Smooth muscle cell (in vitro differentiated cells): ENCODE results near the gene TOPAZ1. TPM values are rescaled to one million over a fixed set of nuclear protein-coding genes. Genes with fewer than 3 reads are reported as not detected.

Experiments
- DNase-seq: peaks from one replicate; lab custom pipeline; 2025; ENCODE audit not compliant: unreplicated experiment; lab: John Stamatoyannopoulos, UW
- H2AFZ ChIP-seq: fragments of 200-600 bp; sonication (generic); 2 replicates; pipeline ENCODE4 v1.6.0; 2016; ENCODE audit warnings: antibody characterized with exemption, low read depth, mild to moderate bottlenecking
- H3F3A ChIP-seq: fragments of 200-600 bp; sonication (generic); 2 replicates; pipeline ENCODE4 v1.6.0; 2017; ENCODE audit warnings: antibody characterized with exemption, low read depth
- H3K27ac ChIP-seq: fragments of 200-600 bp; sonication (generic); 2 replicates; pipeline ENCODE4 v1.5.1; 2016; ENCODE audit warnings: low read depth, mild to moderate bottlenecking
- H3K27me3 ChIP-seq: fragments of 200-600 bp; sonication (generic); 2 replicates; pipeline ENCODE4 v1.6.1; 2016; ENCODE audit warnings: low read depth, mild to moderate bottlenecking
- H3K36me3 ChIP-seq: fragments of 200-600 bp; sonication (generic); 2 replicates; pipeline ENCODE4 v1.5.1; 2016; ENCODE audit warnings: low read depth
- H3K4me1 ChIP-seq: fragments of 200-600 bp; sonication (generic); 2 replicates; pipeline ENCODE4 v1.5.1; 2016; ENCODE audit warnings: low read depth
- H3K4me2 ChIP-seq: fragments of 200-600 bp; sonication (generic); 2 replicates; pipeline ENCODE4 v1.6.0; 2016; ENCODE audit warnings: mild to moderate bottlenecking
- H3K4me3 ChIP-seq: fragments of 200-600 bp; sonication (generic); 2 replicates; pipeline ENCODE4 v1.5.1; 2016; ENCODE audit warnings: mild to moderate bottlenecking
- H3K79me2 ChIP-seq: fragments of 200-600 bp; sonication (generic); 2 replicates; pipeline ENCODE4 v1.6.0; 2016; ENCODE audit warnings: low read depth, mild to moderate bottlenecking
- H3K9ac ChIP-seq: fragments of 200-600 bp; sonication (generic); 2 replicates; pipeline ENCODE4 v1.6.0; 2016; ENCODE audit warnings: low read depth
- H3K9me3 ChIP-seq: fragments of 200-600 bp; sonication (generic); replicated peaks from 2 replicates; pipeline ENCODE4 v1.5.1; 2016; ENCODE audit warnings: low read depth
- H4K20me1 ChIP-seq: fragments of 200-600 bp; sonication (generic); 2 replicates; pipeline ENCODE4 v1.6.0; 2016; ENCODE audit warnings: low read depth
- CTCF ChIP-seq: fragments of 200-600 bp; sonication (generic); IDR thresholded peaks from 2 replicates; pipeline ENCODE4 v1.5.1; 2017; ENCODE audit warnings: borderline replicate concordance, mild to moderate bottlenecking, antibody characterized with exemption; ENCODE audit not compliant: insufficient read depth, poor library complexity, severe bottlenecking
- WGBS: methylation state at CpG from one replicate; pipeline ENCODE4 v1.1.7; 2016; ENCODE audit warnings: low lambda C conversion rate; 5-methylcytosine and 5-hydroxymethylcytosine counted together
- polyA plus RNA-seq: library from polyadenylated mRNA; unstranded; fragments of >200 nt; fragmentation: Nextera tagmentation; extraction: Ambion mirVana; gene quantifications from 2 replicates; pipeline ENCODE4 v1.2.1, GENCODE V29; 2016
- total RNA-seq: library from RNA; depleted of rRNA; stranded (reverse); fragments of >200 nt; gene quantifications from 2 replicates; pipeline ENCODE4 v1.2.3, GENCODE V29; 2014

Gene TOPAZ1
- total and polyA plus RNA-seq, 2 experiments from 2014 or later, result not detected

DNA sequence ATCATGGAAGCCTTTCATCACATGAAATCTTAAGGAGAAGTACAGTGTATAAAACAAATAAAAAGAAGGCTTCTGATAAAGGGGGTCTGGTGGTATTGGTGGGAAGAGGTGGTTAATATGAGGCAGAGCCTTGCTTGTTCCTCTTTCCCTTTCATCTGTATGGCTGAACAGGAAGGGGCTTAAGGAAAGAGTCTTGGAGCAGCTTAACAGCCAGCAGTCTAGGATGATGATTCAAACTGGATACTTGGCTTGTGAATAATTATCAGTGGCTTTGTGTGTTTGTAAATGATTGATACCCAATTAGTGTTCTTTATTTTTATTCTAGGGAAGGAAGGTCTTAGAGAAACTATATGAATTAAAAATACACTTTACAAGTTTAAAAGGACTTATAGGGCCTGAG lies 67.8 kb downstream of the TOPAZ1 start:
- no peak overlapping the region for H3K9ac ChIP-seq
- no peaks in the 10 kb centered on the region for H3F3A ChIP-seq
- no peaks in the 10 kb centered on the region for H3K27me3 ChIP-seq
- H3K79me2 ChIP-seq, result no peaks in the 10 kb centered on the region
- no peaks in the 10 kb centered on the region for H3K9me3 ChIP-seq
- no peak overlapping the region for H3K4me3 ChIP-seq
- H2AFZ ChIP-seq, result peak overlapping the region; percentile 63
- DNase-seq, result no peak
- no peak for TF ChIP-seq CTCF
- peaks cover 7% of the 10 kb centered on the region for H3K4me1 ChIP-seq
- peak overlapping the region; percentile 43 for H3K4me2 ChIP-seq
- no peaks in the 10 kb centered on the region for H4K20me1 ChIP-seq
- no peak overlapping the region for H3K27ac ChIP-seq
- no peaks in the 10 kb centered on the region for H3K36me3 ChIP-seq

- no peak for DNase-seq
- 67% methylated on average over 8 of the region's 8 CpGs for WGBS
These were observed 77.2 kb downstream of the TOPAZ1 start for GRCh38 chr3:44318891-44319311.

GRCh38 chr3:44321335-44321734 lies 79.6 kb downstream of the TOPAZ1 start:
- Histone ChIP-seq H3F3A (no peaks in the 10 kb centered on the region), H3K4me1 (no peaks in the 10 kb centered on the region), H3K9ac (no peak overlapping the region), H3K27ac (no peak overlapping the region), H3K27me3 (no peaks in the 10 kb centered on the region), H3K9me3 (no peaks in the 10 kb centered on the region), H4K20me1 (no peaks in the 10 kb centered on the region), H3K4me3 (no peak overlapping the region), H3K4me2 (no peak overlapping the region), H2AFZ (no peak overlapping the region), H3K79me2 (no peaks in the 10 kb centered on the region), H3K36me3 (no peaks in the 10 kb centered on the region)
- no peak for TF ChIP-seq CTCF
- DNase-seq, result no peak
- WGBS, result 75% methylated on average over 3 of the region's 3 CpGs

More at GRCh38 chr3:44318891-44319311, 77.2 kb downstream of the TOPAZ1 start:
- no peaks in the 10 kb centered on the region for H4K20me1 ChIP-seq
- H3F3A ChIP-seq, result no peaks in the 10 kb centered on the region
- no peaks in the 10 kb centered on the region for H3K79me2 ChIP-seq
- no peaks in the 10 kb centered on the region for H3K36me3 ChIP-seq
- no peak overlapping the region for H3K4me2 ChIP-seq
- no peak overlapping the region for H3K9ac ChIP-seq
- no peak overlapping the region for H3K27ac ChIP-seq
- no peaks in the 10 kb centered on the region for H3K4me1 ChIP-seq
- H2AFZ ChIP-seq, result no peak overlapping the region
- TF ChIP-seq CTCF, result no peak
- no peaks in the 10 kb centered on the region for H3K27me3 ChIP-seq
- no peak overlapping the region for H3K4me3 ChIP-seq
- H3K9me3 ChIP-seq, result no peaks in the 10 kb centered on the region

DNA sequence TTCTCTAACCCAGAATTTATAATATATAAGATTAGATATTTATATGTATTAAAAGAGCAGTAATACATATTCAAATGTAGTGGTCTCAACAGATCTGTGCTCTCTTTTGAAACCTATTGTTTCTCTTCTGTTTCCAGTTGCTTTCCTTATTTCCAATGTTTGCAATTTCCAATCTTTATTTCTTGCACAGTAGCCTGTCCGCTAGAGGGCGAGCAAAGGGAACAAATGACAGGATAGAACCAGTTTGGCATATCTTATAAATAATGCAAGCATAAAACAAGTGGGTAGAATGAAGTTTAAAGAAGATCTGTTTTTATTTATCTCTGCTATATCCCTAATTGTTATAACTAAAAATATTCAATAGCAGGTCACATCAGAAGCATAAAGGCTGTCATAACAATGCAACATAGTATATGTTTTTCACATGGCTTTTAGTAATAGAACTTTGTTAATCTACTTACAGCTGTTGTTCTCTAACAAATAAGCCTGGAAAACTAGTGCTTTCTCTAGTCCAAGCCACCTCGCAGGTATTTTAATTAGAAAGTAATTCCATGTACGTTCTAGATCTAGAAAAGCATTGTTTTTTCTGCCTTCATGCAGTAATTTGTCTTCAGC lies 81.8 kb downstream of the TOPAZ1 start:
- no peaks in the 10 kb centered on the region for H4K20me1 ChIP-seq
- H3K4me3 ChIP-seq, result no peak overlapping the region
- H3K4me2 ChIP-seq, result no peak overlapping the region
- no peak overlapping the region for H3K9ac ChIP-seq
- no peak overlapping the region for H3K27ac ChIP-seq
- H3K79me2 ChIP-seq, result no peaks in the 10 kb centered on the region
- no peaks in the 10 kb centered on the region for H3F3A ChIP-seq
- WGBS, result 4% methylated on average over 4 of the region's 4 CpGs
- H3K9me3 ChIP-seq, result no peaks in the 10 kb centered on the region
- no peaks in the 10 kb centered on the region for H3K36me3 ChIP-seq
- H3K4me1 ChIP-seq, result no peaks in the 10 kb centered on the region
- DNase-seq, result no peak
- H2AFZ ChIP-seq, result no peak overlapping the region
- peak; percentile 92 for TF ChIP-seq CTCF
- no peaks in the 10 kb centered on the region for H3K27me3 ChIP-seq
